ENCODE measurements around the gene MAP3K14. TPM values are rescaled to one million over a fixed set of nuclear protein-coding genes. Genes with fewer than 3 reads are reported as not detected.

Gene MAP3K14
- total RNA-seq, 1 donor from 2014 or later = 19.1 TPM

GRCh38 chr17:45230787-45231480, 85.9 kb downstream of the MAP3K14 start:
- no peak for ATAC-seq
- intact Hi-C loops (cut with DNase I) = no loop called here
- no peak for DNase-seq (ENCODE audit: low spot score)

DNA sequence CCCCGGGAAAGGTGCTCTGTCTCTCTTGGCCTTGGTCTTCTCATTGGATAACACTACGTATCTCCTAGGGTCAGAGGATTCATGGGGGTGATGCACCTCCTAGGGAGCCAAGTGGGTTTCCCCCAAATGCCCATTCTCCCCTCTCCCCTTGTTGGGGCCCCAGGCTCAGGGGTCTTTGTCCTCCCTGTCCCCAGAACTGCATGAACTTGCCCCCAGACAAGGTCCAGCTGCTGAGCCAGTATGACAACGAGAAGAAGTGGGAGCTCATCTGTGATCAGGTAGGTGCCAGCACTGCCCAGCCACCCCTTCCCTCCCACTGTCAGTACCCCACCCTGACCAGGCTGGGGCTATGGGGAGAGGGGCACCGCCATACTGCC, 86.4 kb downstream of the MAP3K14 start:
- ATAC-seq (no peak), DNase-seq (ENCODE audit: low spot score) (no peak)
- intact Hi-C loops (cut with DNase I) = no loop called here

GRCh38 chr17:45229681-45230409, 87.0 kb downstream of the MAP3K14 start:
- intact Hi-C loops (cut with DNase I) = no loop called here
- ATAC-seq (no peak), DNase-seq (ENCODE audit: low spot score) (no peak)

DNA sequence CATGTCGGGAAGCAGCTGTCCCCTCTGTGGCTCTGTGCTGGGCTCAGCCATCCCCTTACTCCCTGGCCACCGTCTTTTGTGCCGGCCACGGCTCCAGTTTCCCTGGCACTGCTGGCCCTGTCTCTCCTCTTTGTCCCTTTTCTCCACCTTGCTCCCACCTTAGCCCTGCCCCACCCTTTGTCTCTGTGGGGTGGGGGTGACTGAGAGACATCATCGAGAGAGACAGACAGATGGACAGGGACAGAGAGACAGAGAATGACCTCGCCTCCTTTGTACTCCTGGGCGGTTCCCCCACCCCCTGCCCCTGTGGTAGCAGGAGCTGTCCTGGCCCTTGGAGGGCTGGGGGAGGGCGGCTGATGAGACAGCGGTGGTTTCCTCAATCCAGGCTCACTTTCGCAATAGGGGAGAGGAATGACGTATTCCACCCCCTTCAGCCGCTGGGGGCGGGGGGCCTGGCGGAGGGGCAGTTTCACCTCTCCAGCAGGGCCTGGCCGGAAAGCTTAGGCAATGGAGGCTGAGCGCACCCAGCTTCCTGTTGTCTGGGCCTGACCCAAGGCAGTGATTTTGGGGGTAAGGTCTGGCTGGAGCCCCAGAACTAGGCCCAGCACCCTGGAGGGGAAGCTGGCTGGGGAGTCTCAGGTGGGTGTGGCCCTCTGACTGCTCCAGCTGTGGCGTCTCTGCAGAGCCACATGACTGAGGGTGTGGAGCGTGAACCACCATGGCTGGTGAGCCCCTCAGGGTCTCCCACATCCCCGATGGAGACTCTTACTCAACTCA, 87.9 kb downstream of the MAP3K14 start:
- intact Hi-C loops (cut with DNase I) = no loop called here
- ATAC-seq (peak; percentile 88), DNase-seq (ENCODE audit: low spot score) (peak; percentile 87)

- DNase-seq (ENCODE audit: low spot score) (no peak), ATAC-seq (no peak)
- intact Hi-C loops (cut with DNase I) = no loop called here
These were observed 88.7 kb downstream of the MAP3K14 start for GRCh38 chr17:45227926-45228762.

DNA sequence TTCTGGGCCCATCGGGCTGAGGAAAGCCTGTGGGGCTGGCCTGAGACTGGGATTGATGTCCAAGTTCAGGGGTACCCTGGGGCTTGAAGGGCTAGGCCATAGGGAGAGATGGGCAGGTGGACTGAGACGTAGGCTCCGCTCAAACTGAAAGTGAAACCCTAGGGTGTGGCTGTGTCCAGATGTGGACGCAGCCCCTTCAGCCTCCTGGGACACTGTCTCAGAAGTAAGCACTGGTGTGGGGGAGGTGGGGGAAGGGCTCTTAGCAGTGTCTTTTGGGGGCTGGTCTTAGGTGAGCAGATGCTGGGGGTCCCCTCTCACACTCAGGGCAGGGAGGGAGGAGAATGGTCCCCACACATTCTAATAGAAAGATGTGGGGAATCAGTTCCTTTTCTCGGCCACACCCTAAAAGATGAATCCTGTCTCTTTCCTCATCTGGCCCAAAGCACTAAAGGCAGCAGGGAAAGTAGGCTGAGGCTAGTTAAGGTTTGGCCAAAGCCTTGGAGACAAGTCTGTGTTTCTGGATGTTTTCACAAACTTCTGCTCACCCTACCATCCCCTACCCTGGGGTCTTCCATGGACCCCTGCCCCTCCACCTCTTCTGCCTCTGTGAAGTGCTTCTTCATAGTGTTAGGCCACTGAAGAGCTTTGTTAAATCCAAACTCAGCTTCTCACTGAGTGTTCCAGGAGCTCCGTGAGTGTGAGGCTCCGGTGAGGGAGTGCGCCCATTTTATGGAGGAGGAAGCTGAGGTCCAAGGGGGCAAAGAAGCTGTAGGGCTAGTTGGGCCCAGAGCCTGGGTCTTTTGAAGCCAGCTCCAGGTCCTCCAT, 89.5 kb downstream of the MAP3K14 start:
- intact Hi-C loops (cut with DNase I) = no loop called here

GRCh38 chr17:45226576-45226975, 90.2 kb downstream of the MAP3K14 start:
- DNase-seq (ENCODE audit: low spot score) (no peak), ATAC-seq (no peak)
- intact Hi-C loops (cut with DNase I) = no loop called here

More for the DNA sequence above, 89.5 kb downstream of the MAP3K14 start:
- DNase-seq (ENCODE audit: low spot score) (no peak), ATAC-seq (no peak)

- intact Hi-C loops (cut with DNase I) = no loop called here
- ATAC-seq (peak; percentile 46), DNase-seq (ENCODE audit: low spot score) (peak; percentile 82)
These were observed 90.8 kb downstream of the MAP3K14 start for GRCh38 chr17:45225964-45226530.

DNA sequence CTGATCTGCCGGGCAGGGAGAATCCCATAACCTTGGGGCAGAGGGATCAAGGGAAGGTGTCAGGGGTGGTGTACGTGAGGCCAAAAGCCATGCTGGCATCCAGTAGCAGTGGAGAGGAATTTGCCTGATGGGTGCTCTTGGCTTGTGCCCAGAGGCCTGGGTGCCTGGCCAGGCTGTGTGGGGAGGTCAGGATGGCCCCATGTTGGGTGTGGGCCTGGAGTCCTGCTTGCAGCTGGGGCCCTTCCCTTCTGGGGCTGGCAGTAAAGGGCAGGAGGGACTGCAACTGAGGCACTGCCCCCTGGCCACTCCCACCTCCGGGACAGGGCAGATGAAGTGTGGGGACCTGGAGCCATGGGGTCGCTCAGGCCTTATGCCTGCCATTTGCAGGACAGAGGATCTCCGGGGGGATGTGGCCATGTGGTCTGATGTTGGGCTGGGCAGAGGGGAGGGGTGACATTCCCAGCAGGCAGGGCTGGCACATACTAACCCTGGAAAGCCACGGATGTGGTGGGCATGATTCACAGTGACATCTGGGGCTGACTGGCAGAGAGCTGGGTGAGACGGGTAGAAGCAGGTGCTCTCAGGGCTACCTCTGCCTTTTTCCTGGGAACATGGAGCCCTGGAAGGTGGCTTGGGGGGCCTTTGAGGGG, 91.6 kb downstream of the MAP3K14 start:
- intact Hi-C loops (cut with DNase I) = no loop called here
- DNase-seq (ENCODE audit: low spot score) (no peak), ATAC-seq (no peak)

DNA sequence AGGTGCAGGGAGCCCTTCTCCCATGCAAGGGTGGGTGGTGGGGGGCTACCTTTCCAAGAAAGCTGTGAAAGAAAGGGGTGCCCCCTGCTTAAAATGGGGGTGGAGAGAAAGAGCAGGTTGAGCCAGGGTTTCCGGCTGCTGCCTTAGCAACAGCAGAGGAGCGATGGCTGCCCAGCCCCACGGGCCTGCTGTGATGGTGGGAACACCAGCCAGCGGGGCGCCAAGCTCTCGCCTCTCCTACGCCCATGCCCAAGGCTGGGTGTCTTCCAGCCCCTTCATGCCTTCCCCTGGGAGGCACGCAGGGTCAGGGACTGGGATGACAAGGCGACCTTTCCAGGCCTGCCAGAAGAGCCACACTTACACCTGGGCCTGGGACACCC, 92.2 kb downstream of the MAP3K14 start:
- DNase-seq (ENCODE audit: low spot score) (no peak), ATAC-seq (no peak)
- intact Hi-C loops (cut with DNase I) = loop anchor here (5.0 kb wide), 1 partner anchor 163 kb away; no protein-coding TSS in a partner anchor

DNA sequence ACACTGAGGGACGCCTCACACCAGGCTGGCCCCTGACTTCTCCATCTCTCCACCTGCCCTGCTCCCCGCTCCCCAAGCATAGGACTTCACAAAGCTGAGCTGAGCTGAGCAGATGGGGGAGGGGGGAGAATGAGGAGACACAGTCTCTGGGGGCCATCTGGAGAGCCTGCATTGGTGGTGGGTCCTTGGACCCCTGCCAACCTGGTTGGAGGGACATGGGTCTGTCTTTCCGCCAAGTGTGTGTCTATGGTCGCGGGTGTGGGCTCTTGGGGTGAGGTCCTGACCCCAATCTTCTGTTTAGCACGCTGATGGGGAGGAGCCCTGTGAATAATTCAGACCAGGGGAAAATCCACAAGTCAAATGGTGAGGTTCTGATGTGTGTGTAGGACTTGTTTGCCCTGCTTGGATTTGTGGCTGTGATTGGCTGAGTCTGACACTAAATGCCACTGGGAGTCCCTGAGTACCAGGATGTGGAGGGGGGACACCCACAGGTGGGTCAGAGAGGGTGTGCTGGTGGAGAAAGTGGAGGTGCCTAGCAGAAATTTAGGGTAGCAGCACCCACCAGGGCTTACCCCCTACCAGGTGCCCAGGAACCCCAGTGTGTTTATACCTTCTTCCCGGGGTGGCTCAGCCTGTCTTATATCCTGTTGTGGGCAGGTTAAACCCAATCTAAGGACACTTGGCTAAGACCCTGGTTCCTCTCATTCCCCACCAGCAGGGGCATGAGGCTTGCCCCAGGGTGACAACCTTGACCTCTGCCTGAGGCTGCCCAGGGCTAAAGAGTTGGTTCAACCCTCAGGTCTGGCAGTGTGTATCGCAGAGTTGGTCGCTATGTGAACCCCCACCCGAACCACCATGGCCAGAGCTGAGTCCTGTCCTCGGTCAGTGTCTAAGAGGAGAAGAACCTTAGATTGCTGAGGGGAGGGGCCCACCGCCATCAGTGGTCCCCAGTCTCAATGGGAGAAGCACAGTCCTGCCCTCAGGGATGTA, 93.0 kb downstream of the MAP3K14 start:
- ATAC-seq (no peak), DNase-seq (ENCODE audit: low spot score) (no peak)
- intact Hi-C loops (cut with DNase I) = loop anchor here (5.0 kb wide), 1 partner anchor 163 kb away; no protein-coding TSS in a partner anchor

DNA sequence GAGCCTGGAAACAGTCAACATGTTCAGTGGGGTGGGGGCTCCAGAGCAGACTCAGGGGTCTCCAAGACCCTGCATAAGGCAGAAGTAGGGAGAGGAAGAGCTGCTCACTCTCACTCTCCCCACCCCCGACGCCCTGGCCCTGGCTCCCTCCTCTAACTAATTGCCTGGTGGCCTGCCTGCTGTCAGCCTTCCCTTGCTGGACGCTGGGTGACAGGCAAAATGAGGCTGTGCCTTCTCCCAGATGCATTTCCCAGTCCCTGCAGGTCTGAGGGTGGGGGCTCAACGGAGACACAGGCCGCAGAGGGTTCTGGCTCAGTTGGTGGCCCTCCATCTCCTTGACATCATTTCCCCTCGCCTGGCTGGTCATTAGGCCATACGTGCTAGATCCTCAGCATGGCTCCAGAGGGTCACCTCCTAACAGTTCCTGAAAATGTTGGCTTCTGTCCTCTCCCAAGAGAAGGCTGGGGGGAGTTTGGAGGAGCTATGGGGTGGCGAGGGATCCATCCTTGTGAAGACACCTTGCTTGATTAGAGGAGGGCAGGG, 93.8 kb downstream of the MAP3K14 start:
- no peak for DNase-seq (ENCODE audit: low spot score)
- ATAC-seq = no peak
- intact Hi-C loops (cut with DNase I) = loop anchor here (5.0 kb wide), 1 partner anchor 164 kb away; no protein-coding TSS in a partner anchor

GRCh38 chr17:45222289-45222995, 94.4 kb downstream of the MAP3K14 start:
- ATAC-seq (no peak), DNase-seq (ENCODE audit: low spot score) (no peak)
- intact Hi-C loops (cut with DNase I) = loop anchor here (5.0 kb wide), 1 partner anchor 165 kb away; no protein-coding TSS in a partner anchor

GRCh38 chr17:45222014-45222288, 94.9 kb downstream of the MAP3K14 start:
- no peak for DNase-seq (ENCODE audit: low spot score)
- no peak for ATAC-seq
- intact Hi-C loops (cut with DNase I) = loop anchor here (5.0 kb wide), 1 partner anchor 165 kb away; no protein-coding TSS in a partner anchor
